ENCODE results near the gene HOMER1. TPM values are rescaled to one million over a fixed set of nuclear protein-coding genes. Genes with fewer than 3 reads are reported as not detected.
A peak's percentile ranks its signal among the peaks of the same experiment; 100 is the strongest.

Gene HOMER1
- total and polyA plus RNA-seq, 5 donors from 2014 or later, result 0.02 to 1.9 (median 0.44) TPM

DNA sequence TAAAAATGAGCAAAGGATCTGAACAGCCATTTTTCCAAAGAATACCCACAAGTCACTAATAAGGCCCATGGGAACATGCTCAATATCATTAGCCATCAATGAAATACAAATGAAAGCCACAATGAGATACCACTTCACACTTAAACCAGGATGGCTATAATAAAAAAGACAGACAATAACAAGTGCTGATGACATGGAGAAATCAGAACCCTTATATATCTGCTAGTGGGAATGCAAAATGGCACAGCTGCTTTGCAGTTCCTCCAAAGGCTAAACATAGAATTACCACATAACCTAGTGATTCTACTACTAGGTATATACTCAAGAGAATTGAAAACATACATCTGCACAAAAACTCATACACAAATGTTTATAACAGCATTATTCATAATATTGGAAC is 83.7 kb downstream of the HOMER1 start:
- DNase-seq (no peak), ATAC-seq (ENCODE audit: low read depth in 2 of 2) (no peak)
- H3K9me3 Mint-ChIP-seq, result peaks cover 0 to 2% (median 0%) of the 10 kb centered on the region in 7 donors
- H3K27me3 Mint-ChIP-seq, result peaks cover 7% of the 10 kb centered on the region
- Histone ChIP-seq H3K4me1 (ENCODE audit: control insufficient read depth, insufficient read depth, low read length, poor library complexity, severe bottlenecking) (no peaks in the 10 kb centered on the region), H3K4me3 (ENCODE audit: low read depth, low read length) (no peak overlapping the region), H3K27ac (ENCODE audit: insufficient read depth, low read length, poor library complexity, severe bottlenecking) (no peak overlapping the region), H3K36me3 (ENCODE audit: control insufficient read depth, insufficient read depth, low read length) (no peaks in the 10 kb centered on the region), H3K27me3 (ENCODE audit: control insufficient read depth, insufficient read depth, low read length) (no peaks in the 10 kb centered on the region), H3K9me3 (ENCODE audit: control insufficient read depth in 2 of 2, low read length in 2 of 2) (no peaks in the 10 kb centered on the region)
- no peaks in the 10 kb centered on the region for H3K4me1 Mint-ChIP-seq
- H3K27ac Mint-ChIP-seq, result no peak overlapping the region
- no peak overlapping the region for H3K4me3 Mint-ChIP-seq
- H3K36me3 Mint-ChIP-seq, result no peaks in the 10 kb centered on the region

DNA sequence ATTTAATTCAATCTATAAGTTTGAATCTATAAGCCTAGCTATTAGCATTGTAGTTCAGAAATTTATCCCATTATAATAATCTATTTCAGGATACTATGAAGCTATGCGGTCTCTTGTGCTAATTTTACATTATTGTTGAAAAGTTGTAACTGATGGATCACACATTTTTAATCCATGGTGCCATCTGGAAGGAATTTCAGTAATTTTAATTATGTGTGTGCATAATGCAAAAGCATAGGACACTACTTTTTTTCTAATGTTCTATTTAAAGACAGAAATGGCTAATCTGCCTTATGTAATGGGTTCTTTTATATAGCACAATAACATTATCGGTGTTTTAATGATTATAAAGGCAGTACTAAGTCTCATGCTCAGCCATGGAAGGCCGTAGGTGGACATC is 90.6 kb downstream of the HOMER1 start:
- no peaks in the 10 kb centered on the region for H3K4me1 Mint-ChIP-seq

GRCh38 chr5:79420248-79420647 is 93.7 kb downstream of the HOMER1 start:
- no peak for DNase-seq
- Histone ChIP-seq H3K4me3 (ENCODE audit: low read depth, low read length) (no peak overlapping the region), H3K36me3 (ENCODE audit: control insufficient read depth, insufficient read depth, low read length) (no peaks in the 10 kb centered on the region), H3K9me3 (ENCODE audit: control insufficient read depth in 2 of 2, low read length in 2 of 2) (no peaks in the 10 kb centered on the region), H3K27me3 (ENCODE audit: control insufficient read depth, insufficient read depth, low read length) (no peaks in the 10 kb centered on the region), H3K27ac (ENCODE audit: insufficient read depth, low read length, poor library complexity, severe bottlenecking) (no peak overlapping the region), H3K4me1 (ENCODE audit: control insufficient read depth, insufficient read depth, low read length, poor library complexity, severe bottlenecking) (no peaks in the 10 kb centered on the region)
- Mint-ChIP-seq H3K4me1 (no peaks in the 10 kb centered on the region), H3K27me3 (peaks cover 13% of the 10 kb centered on the region), H3K36me3 (no peaks in the 10 kb centered on the region), H3K4me3 (no peak overlapping the region), H3K9me3 (no peaks in the 10 kb centered on the region), H3K27ac (no peak overlapping the region)
- no peak for ATAC-seq (ENCODE audit: low read depth in 2 of 2)

More for the DNA sequence above, 90.6 kb downstream of the HOMER1 start:
- Histone ChIP-seq H3K36me3 (ENCODE audit: control insufficient read depth, insufficient read depth, low read length) (no peaks in the 10 kb centered on the region), H3K4me3 (ENCODE audit: low read depth, low read length) (no peak overlapping the region), H3K9me3 (ENCODE audit: control insufficient read depth in 2 of 2, low read length in 2 of 2) (no peaks in the 10 kb centered on the region), H3K4me1 (ENCODE audit: control insufficient read depth, insufficient read depth, low read length, poor library complexity, severe bottlenecking) (no peaks in the 10 kb centered on the region), H3K27me3 (ENCODE audit: control insufficient read depth, insufficient read depth, low read length) (no peaks in the 10 kb centered on the region), H3K27ac (ENCODE audit: insufficient read depth, low read length, poor library complexity, severe bottlenecking) (no peak overlapping the region)
- ATAC-seq (ENCODE audit: low read depth in 2 of 2) (no peak), DNase-seq (no peak)
- Mint-ChIP-seq H3K27me3 (peaks cover 14% of the 10 kb centered on the region), H3K27ac (no peak overlapping the region), H3K9me3 (no peaks in the 10 kb centered on the region), H3K4me3 (no peak overlapping the region), H3K36me3 (no peaks in the 10 kb centered on the region)

DNA sequence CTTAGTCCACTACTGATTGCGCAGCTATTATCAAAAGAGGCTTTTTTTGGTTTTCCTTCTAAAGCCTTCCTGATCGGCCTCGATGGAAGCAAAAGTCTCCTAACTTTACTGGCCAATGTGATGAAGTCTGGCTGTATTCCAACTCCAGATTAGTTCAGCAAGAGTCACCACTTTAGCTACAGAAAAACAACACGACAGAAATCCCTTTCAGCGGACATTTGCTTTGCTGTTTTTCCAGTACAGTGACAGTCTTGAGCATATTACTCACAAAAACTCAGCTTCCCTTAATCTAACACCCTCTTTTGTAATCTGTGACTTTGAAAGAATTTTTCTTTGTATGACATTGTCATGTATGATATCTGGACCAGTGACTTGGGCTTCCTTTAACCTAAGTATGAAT is 95.7 kb downstream of the HOMER1 start:
- Mint-ChIP-seq H3K27ac (no peak overlapping the region), H3K9me3 (no peaks in the 10 kb centered on the region), H3K36me3 (no peaks in the 10 kb centered on the region), H3K4me1 (no peaks in the 10 kb centered on the region), H3K27me3 (peaks cover 4% of the 10 kb centered on the region), H3K4me3 (no peak overlapping the region)
- Histone ChIP-seq H3K36me3 (ENCODE audit: control insufficient read depth, insufficient read depth, low read length) (no peaks in the 10 kb centered on the region), H3K27ac (ENCODE audit: insufficient read depth, low read length, poor library complexity, severe bottlenecking) (no peak overlapping the region), H3K4me1 (ENCODE audit: control insufficient read depth, insufficient read depth, low read length, poor library complexity, severe bottlenecking) (no peaks in the 10 kb centered on the region), H3K27me3 (ENCODE audit: control insufficient read depth, insufficient read depth, low read length) (no peaks in the 10 kb centered on the region), H3K4me3 (ENCODE audit: low read depth, low read length) (no peak overlapping the region), H3K9me3 (ENCODE audit: control insufficient read depth in 2 of 2, low read length in 2 of 2) (no peaks in the 10 kb centered on the region)
- DNase-seq, result no peak
- no peak for ATAC-seq (ENCODE audit: low read depth in 2 of 2)

DNA sequence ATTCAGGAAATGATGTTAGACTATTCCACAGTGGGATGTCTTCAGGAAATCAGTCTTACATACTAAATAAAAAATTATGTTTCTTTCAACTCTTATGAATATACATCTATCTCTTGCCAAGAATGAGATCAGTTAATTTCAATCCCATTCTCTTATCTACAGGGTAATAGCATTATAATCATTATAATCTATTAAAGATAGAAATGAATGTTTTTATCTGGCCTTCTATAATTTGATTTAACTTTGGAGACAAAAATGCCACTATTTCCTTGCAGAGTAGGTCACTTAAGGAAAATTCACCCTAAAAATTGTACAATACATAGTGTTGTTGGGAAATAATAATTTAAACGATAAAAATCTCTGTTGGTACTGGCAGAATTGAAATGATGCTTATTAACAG is 96.4 kb downstream of the HOMER1 start:
- no peaks in the 10 kb centered on the region for H3K9me3 Mint-ChIP-seq
- no peak overlapping the region for H3K27ac ChIP-seq (ENCODE audit: insufficient read depth, low read length, poor library complexity, severe bottlenecking)
- no peaks in the 10 kb centered on the region for H3K27me3 Mint-ChIP-seq
- no peaks in the 10 kb centered on the region for H3K36me3 ChIP-seq (ENCODE audit: control insufficient read depth, insufficient read depth, low read length)
- no peak for ATAC-seq (ENCODE audit: low read depth in 2 of 2)
- no peaks in the 10 kb centered on the region for H3K36me3 Mint-ChIP-seq
- no peak for DNase-seq
- H3K4me1 ChIP-seq (ENCODE audit: control insufficient read depth, insufficient read depth, low read length, poor library complexity, severe bottlenecking), result no peaks in the 10 kb centered on the region
- no peak overlapping the region for H3K4me3 Mint-ChIP-seq
- no peak overlapping the region for H3K4me3 ChIP-seq (ENCODE audit: low read depth, low read length)
- H3K4me1 Mint-ChIP-seq, result peaks cover 0 to 4% (median 0%) of the 10 kb centered on the region in 4 donors
- H3K27me3 ChIP-seq (ENCODE audit: control insufficient read depth, insufficient read depth, low read length), result no peaks in the 10 kb centered on the region
- no peak overlapping the region for H3K27ac Mint-ChIP-seq
- no peaks in the 10 kb centered on the region for H3K9me3 ChIP-seq (ENCODE audit: control insufficient read depth in 2 of 2, low read length in 2 of 2)

GRCh38 chr5:79416499-79416898 is 97.4 kb downstream of the HOMER1 start:
- Histone ChIP-seq H3K4me3 (ENCODE audit: low read depth, low read length) (no peak overlapping the region), H3K27me3 (ENCODE audit: control insufficient read depth, insufficient read depth, low read length) (no peaks in the 10 kb centered on the region), H3K4me1 (ENCODE audit: control insufficient read depth, insufficient read depth, low read length, poor library complexity, severe bottlenecking) (no peaks in the 10 kb centered on the region), H3K27ac (ENCODE audit: insufficient read depth, low read length, poor library complexity, severe bottlenecking) (no peak overlapping the region), H3K9me3 (ENCODE audit: control insufficient read depth in 2 of 2, low read length in 2 of 2) (no peaks in the 10 kb centered on the region), H3K36me3 (ENCODE audit: control insufficient read depth, insufficient read depth, low read length) (no peaks in the 10 kb centered on the region)
- H3K4me3 Mint-ChIP-seq, result no peak overlapping the region
- H3K27ac Mint-ChIP-seq, result no peak overlapping the region
- H3K27me3 Mint-ChIP-seq, result no peaks in the 10 kb centered on the region
- H3K9me3 Mint-ChIP-seq, result no peaks in the 10 kb centered on the region
- DNase-seq, result peak in 1 of 3 donors; percentile 47
- no peaks in the 10 kb centered on the region for H3K36me3 Mint-ChIP-seq
- H3K4me1 Mint-ChIP-seq, result peaks cover 0 to 6% (median 0%) of the 10 kb centered on the region in 4 donors
- peak; percentile 39 to 40 for ATAC-seq (ENCODE audit: low read depth in 2 of 2)

- Mint-ChIP-seq H3K27me3 (no peaks in the 10 kb centered on the region), H3K4me3 (no peak overlapping the region), H3K4me1 (peaks cover 0 to 6% (median 0%) of the 10 kb centered on the region in 4 donors), H3K27ac (no peak overlapping the region), H3K36me3 (peaks cover 3% of the 10 kb centered on the region), H3K9me3 (peaks cover 0 to 7% (median 2%) of the 10 kb centered on the region in 7 donors)
- Histone ChIP-seq H3K9me3 (ENCODE audit: control insufficient read depth in 2 of 2, low read length in 2 of 2) (no peaks in the 10 kb centered on the region), H3K27ac (ENCODE audit: insufficient read depth, low read length, poor library complexity, severe bottlenecking) (no peak overlapping the region), H3K4me1 (ENCODE audit: control insufficient read depth, insufficient read depth, low read length, poor library complexity, severe bottlenecking) (no peaks in the 10 kb centered on the region), H3K4me3 (ENCODE audit: low read depth, low read length) (no peak overlapping the region), H3K36me3 (ENCODE audit: control insufficient read depth, insufficient read depth, low read length) (no peaks in the 10 kb centered on the region), H3K27me3 (ENCODE audit: control insufficient read depth, insufficient read depth, low read length) (no peaks in the 10 kb centered on the region)
- no peak for ATAC-seq (ENCODE audit: low read depth in 2 of 2)
- no peak for DNase-seq
These were observed 100.8 kb downstream of the HOMER1 start for GRCh38 chr5:79413112-79413511.

DNA sequence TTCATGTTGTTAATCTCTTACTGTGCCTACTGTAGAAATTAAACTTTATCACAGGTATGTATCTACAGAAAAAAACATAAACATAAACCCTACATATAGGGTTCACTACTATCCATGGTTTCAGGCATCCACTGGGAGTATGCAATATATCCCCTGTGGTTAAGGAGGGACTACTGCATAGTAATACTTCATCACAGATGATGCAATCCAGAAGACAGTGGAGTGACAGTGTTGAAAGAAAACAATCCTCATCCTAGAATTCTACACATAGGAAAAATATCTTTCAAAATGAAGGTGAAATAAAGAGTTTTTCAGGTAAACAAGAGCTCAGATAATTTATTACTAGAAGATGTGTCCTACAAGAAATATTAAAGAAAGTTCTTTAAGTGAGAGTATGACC is 105.9 kb downstream of the HOMER1 start:
- no peak overlapping the region for H3K4me3 Mint-ChIP-seq
- H3K36me3 Mint-ChIP-seq, result peaks cover 3% of the 10 kb centered on the region
- no peak overlapping the region for H3K27ac Mint-ChIP-seq
- Histone ChIP-seq H3K36me3 (ENCODE audit: control insufficient read depth, insufficient read depth, low read length) (no peaks in the 10 kb centered on the region), H3K4me3 (ENCODE audit: low read depth, low read length) (no peak overlapping the region), H3K4me1 (ENCODE audit: control insufficient read depth, insufficient read depth, low read length, poor library complexity, severe bottlenecking) (no peaks in the 10 kb centered on the region), H3K9me3 (ENCODE audit: control insufficient read depth in 2 of 2, low read length in 2 of 2) (peaks cover 0 to 2% of the 10 kb centered on the region in 2 experiments), H3K27me3 (ENCODE audit: control insufficient read depth, insufficient read depth, low read length) (no peaks in the 10 kb centered on the region), H3K27ac (ENCODE audit: insufficient read depth, low read length, poor library complexity, severe bottlenecking) (no peak overlapping the region)
- peaks cover 0 to 16% (median 6%) of the 10 kb centered on the region in 7 donors for H3K9me3 Mint-ChIP-seq
- no peak for DNase-seq
- ATAC-seq (ENCODE audit: low read depth in 2 of 2), result no peak
- H3K27me3 Mint-ChIP-seq, result no peaks in the 10 kb centered on the region
- H3K4me1 Mint-ChIP-seq, result peaks cover 0 to 6% (median 0%) of the 10 kb centered on the region in 4 donors
